GM18507 (cell line): ENCODE results near the gene MUC21.
"Not testable (repeated sequence)": the region's sequence is repeated elsewhere in the genome, so short reads cannot be mapped to it uniquely, and the experiment has no call there.

Experiments used
- DNase-seq: peaks from one replicate; pipeline ENCODE4 v3.0.0; 2011; ENCODE audit warnings: low read depth; ENCODE audit not compliant: insufficient read length; ENCODE audit errors: extremely low spot score
- FAIRE-seq: peaks from 2 replicates; lab custom pipeline; 2011; peaks lifted over from hg19 to GRCh38; lab: Jason Lieb, UNC

MUC21 gene

DNA sequence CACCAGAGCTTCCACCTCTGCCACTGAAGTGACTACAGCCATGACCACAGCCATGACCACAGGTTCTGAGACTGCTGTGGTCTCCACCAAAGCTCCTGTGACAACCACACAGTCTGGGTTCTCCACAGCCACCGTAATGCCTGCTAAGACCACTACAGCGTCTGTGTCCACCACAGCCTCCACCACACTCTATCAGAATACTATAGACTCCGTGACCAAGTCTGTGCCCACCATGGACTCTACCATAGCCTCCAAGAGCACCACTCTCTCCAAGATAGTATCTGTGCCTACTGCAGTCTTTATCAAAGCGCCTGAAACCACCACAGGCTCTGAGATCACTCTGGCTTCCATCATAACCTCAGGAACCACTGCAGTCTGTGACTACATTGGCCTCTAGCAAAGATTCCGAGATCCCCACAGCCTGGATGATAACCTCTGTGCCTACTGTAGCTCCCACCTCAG lies 18.3 kb upstream of the MUC21 start:
- FAIRE-seq, result no peak

DNA sequence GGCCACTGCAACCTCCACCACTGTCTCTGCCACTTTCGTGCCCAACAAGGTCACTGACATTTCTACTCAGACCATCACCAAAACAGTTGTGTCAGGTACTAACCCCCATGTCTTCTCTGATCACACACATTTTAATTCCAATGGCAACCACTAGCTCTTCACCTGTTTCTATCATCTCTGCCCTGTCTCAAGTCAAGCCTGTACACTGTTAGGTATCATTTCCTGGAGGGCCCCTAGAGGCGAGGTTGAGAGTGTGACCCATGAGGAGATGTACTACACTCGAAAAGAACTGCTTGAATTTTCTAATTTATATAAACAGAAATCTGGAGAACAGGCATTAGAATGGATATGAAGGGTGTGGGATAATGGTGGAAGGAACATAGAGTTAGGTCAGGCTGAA lies 17.4 kb upstream of the MUC21 start:
- DNase-seq (no peak), FAIRE-seq (peak; percentile 50)

More for the DNA sequence above, 18.3 kb upstream of the MUC21 start:
- DNase-seq, result no peak

- FAIRE-seq, DNase-seq: not testable (repeated sequence)
These were observed 14.3 kb upstream of the MUC21 start for GRCh38 chr6:30969171-30969570.

DNA sequence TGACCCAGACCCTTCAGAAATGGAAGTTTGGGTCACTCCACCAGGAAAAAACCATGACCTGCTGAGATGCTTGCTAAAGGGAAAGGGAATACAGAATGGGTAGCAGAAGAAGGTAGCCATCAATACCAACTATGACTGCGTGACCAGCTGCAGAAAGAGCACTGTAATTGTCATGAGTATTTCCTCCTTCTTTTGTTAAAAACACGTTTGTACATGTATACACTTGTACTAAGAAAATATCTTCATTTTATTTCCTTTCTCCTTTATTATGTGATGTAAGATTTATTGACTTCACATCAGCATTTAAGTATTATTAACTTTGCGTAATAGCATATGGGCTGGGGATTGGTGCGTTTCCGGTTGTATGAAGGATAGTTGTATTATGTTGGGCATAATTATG lies 12.6 kb upstream of the MUC21 start:
- DNase-seq (no peak), FAIRE-seq (no peak)

DNA sequence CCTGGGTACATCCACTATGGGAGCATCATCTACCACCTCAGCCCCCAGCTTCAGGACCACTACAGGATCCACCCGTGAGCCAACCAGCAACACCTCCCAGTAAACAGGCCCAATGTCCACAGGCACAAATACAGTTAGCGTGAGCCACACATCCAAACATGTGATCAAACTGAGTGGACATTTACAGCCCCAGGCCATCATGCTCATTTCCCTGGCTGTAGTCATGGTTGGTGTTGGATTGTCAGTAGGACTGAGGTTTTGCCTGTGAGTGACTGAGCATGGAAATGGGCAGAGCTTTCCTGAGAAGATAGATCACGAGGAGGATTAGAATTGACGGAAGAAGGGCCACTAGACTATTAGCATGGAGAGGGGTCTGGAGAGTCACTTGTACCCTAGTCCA lies 10.7 kb upstream of the MUC21 start:
- DNase-seq, result no peak
- FAIRE-seq, result no peak

DNA sequence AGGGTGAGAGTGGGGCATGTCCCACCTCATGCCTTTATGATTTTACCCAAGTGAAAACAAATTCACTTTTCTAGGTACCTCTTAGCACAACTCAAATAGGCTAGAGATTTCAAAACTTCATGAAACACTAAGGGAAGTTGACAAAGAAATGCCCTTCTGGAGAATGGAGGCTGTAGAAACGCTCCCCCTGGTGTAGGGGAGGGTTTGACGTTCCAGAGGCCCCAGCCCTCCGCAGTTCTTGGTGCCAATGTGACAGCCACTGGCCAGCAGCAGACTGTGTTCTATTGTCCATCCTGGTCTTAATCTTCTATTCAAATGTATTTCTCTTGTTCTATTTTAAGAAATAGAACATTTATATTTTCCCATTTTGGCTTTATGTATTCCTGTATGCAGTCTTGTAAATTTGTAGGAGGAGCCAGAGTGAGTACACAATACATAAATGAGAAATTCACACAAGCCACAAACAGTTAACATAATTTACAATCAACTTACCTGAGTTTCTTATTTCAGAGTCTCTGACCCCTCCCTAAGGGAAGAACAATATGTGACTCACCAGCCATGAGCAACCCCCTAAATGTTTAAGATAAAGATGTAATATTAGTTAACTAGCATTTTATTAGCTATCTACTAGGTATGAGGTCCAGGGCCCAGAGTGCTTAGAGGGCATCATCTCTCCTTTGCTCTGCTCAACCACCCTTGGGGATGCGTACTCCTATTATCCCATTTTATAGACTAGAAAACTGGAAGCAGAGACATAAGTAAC lies 8.8 kb upstream of the MUC21 start:
- no peak for FAIRE-seq

GRCh38 chr6:30979141-30979540 lies 4.4 kb upstream of the MUC21 start:
- DNase-seq (no peak), FAIRE-seq (no peak)

More for the DNA sequence above, 8.8 kb upstream of the MUC21 start:
- DNase-seq, result no peak

DNA sequence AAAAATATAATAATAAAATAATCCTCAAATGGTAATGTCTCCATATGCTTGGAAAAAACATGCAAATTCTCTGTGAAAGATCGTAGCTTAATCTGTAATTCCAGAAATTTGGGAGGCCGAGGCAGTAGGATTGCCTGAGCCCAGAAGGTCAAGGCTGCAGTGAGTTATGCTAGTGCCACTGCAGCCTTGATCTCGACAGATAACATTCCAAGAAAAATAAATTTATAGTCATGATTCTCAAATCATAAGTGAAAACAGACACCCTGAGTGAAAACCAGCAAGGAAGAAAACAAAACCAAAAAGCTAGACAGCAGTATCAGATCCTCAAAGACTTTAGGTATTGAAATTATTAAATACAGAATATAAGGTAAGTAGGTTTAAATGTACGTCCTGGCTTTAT lies 3.8 kb upstream of the MUC21 start:
- FAIRE-seq (no peak), DNase-seq (no peak)

DNA sequence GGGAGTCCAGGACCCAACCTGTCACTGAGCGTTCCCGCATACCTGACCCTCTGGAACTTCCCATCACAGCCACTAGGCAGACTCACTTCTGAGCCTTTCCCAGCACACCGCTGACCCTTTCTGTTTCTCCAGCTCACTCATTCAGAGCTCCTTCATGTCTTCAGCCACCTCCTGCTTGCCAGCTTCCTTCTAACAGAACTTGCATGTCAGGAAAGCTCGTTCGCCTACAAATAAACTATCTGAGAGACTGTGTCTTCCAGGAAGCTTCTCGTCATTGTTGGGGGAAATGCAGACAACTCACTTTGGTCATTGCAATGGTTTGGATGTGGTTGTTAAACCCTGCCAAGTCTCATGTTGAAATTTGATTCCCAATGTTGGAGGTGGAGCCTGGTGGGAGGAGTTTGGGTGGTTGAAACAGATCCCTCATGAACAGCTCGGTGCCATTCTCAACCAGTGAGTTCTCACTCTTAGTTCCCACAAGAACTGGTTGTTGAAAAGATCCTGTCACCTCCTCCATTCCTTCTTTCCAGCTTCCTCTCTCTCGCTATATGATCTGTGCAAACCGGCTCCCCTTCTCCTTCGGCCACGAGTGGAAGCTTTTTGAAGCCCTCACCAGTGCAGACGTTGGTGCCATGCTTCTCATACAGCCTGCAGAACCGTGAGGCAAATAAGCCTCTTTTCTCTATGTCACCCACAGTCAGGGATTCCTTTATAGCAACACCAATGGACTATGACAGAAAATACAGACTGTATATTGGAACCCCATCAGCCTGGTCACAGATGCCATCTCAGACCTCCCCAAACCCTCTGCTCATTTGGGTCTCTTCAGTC lies 1.4 kb upstream of the MUC21 start:
- no peak for FAIRE-seq
- DNase-seq, result no peak

DNA sequence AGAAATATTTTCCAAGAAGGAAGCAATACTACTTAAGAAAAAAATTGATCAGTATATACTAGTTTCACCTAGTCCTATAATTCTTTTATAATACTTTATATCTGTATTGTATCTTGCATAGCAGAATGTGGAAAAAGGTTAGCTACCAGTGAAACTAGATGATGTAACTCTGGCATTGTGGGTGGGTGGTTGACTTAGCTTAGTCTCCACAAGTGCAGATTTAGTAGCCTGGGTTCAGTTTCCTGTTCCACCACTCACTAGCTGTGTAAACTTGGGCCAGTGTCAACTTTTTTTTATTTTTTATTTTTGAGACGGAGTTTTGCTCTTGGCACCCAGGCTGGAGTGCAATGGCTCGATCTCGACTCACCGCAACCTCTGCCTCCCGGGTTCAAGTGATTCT lies 2.0 kb downstream of the MUC21 start:
- DNase-seq (no peak), FAIRE-seq (no peak)

GRCh38 chr6:30987304-30987703 lies 3.8 kb downstream of the MUC21 start:
- DNase-seq, result no peak
- no peak for FAIRE-seq

GRCh38 chr6:30988209-30988825 lies 4.8 kb downstream of the MUC21 start:
- DNase-seq (no peak), FAIRE-seq (no peak)

GRCh38 chr6:30990422-30991086 lies 7.0 kb downstream of the MUC21 start:
- DNase-seq (no peak), FAIRE-seq (no peak)

GRCh38 chr6:30991891-30992290 lies 8.4 kb downstream of the MUC21 start:
- FAIRE-seq (no peak), DNase-seq (no peak)

- FAIRE-seq, result no peak
- no peak for DNase-seq
These were observed 13.8 kb downstream of the MUC21 start for GRCh38 chr6:30997301-30997700.

DNA sequence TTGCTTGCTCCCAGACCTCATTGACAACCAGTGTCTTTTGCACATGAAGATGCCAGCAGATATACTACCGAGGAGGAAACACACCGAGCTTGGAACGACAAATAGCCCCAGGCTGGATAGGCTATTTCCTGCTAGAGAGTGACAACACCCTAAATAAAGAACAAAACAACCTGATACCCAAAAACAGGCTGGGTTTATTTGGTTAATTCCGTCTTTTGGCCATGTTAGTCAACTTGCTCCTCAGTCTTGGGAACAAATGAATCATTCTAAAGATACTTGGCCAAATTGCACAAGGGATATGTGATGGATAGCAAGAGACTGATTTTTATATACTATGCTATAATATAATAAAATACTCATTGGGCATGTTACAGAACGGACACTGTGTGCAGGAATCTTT lies 15.3 kb downstream of the MUC21 start:
- DNase-seq (no peak), FAIRE-seq (no peak)

- not testable (repeated sequence) for FAIRE-seq, DNase-seq
These were observed 16.7 kb downstream of the MUC21 start for GRCh38 chr6:31000067-31000860.

- DNase-seq, result no peak
These were observed 17.9 kb downstream of the MUC21 start for GRCh38 chr6:31001281-31001888.

DNA sequence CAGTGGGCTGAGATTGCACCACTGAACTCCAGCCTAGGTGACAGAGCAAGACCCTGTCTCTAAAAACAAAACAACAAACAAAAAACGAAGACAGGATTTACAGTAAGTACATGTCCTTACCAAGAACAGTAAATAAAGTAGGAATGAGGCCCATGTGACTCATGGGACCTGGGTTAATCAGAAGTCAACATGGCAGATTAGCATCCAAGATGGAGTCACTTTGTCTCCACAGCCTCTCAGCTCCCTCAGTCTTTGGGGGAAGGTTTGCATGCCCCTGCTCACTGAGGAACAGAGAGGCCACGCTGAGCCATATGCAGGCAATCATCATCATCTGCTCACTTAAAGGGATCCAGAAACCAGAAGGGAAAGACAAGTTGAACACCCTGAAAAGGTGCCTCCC lies 19.0 kb downstream of the MUC21 start:
- no peak for FAIRE-seq
- no peak for DNase-seq

More at GRCh38 chr6:31001281-31001888, 17.9 kb downstream of the MUC21 start:
- no peak for FAIRE-seq
